ENCODE measurements around the gene NIN.
"Not testable (repeated sequence)": the region's sequence is repeated elsewhere in the genome, so short reads cannot be mapped to it uniquely, and the experiment has no call there.

The NIN gene

GRCh38 chr14:50816395-50817047 lies 14.4 kb downstream of the NIN start:
- DNase-seq (ENCODE audit: low read depth in 2 of 2) = no peak

GRCh38 chr14:50815526-50815925 lies 15.4 kb downstream of the NIN start:
- not testable (repeated sequence) for DNase-seq (ENCODE audit: low read depth in 2 of 2)

GRCh38 chr14:50815058-50815457 lies 15.9 kb downstream of the NIN start:
- DNase-seq (ENCODE audit: low read depth in 2 of 2) = not testable (repeated sequence)

GRCh38 chr14:50814161-50814560 lies 16.8 kb downstream of the NIN start:
- no peak for DNase-seq (ENCODE audit: low read depth in 2 of 2)

- no peak for DNase-seq (ENCODE audit: low read depth in 2 of 2)
These were observed 17.5 kb downstream of the NIN start for GRCh38 chr14:50813544-50813863.

- no peak for DNase-seq (ENCODE audit: low read depth in 2 of 2)
These were observed 18.0 kb downstream of the NIN start for GRCh38 chr14:50812856-50813543.

GRCh38 chr14:50812180-50812579 lies 18.8 kb downstream of the NIN start:
- DNase-seq (ENCODE audit: low read depth in 2 of 2) = no peak

- no peak for DNase-seq (ENCODE audit: low read depth in 2 of 2)
These were observed 22.9 kb downstream of the NIN start for GRCh38 chr14:50808053-50808452.

GRCh38 chr14:50806241-50806933 lies 24.6 kb downstream of the NIN start:
- DNase-seq (ENCODE audit: low read depth in 2 of 2) = no peak

GRCh38 chr14:50805396-50805795 lies 25.6 kb downstream of the NIN start:
- no peak for DNase-seq (ENCODE audit: low read depth in 2 of 2)

- DNase-seq (ENCODE audit: low read depth in 2 of 2) = no peak
These were observed 26.7 kb downstream of the NIN start for GRCh38 chr14:50804181-50804721.

GRCh38 chr14:50801706-50802105 lies 29.3 kb downstream of the NIN start:
- no peak for DNase-seq (ENCODE audit: low read depth in 2 of 2)

- no peak for DNase-seq (ENCODE audit: low read depth in 2 of 2)
These were observed 30.9 kb downstream of the NIN start for GRCh38 chr14:50800032-50800431.

GRCh38 chr14:50798048-50798421 lies 32.9 kb downstream of the NIN start:
- no peak for DNase-seq (ENCODE audit: low read depth in 2 of 2)

GRCh38 chr14:50797250-50798047 lies 33.5 kb downstream of the NIN start:
- DNase-seq (ENCODE audit: low read depth in 2 of 2) = no peak

GRCh38 chr14:50796390-50796789 lies 34.6 kb downstream of the NIN start:
- no peak for DNase-seq (ENCODE audit: low read depth in 2 of 2)

- no peak for DNase-seq (ENCODE audit: low read depth in 2 of 2)
These were observed 35.1 kb downstream of the NIN start for GRCh38 chr14:50795909-50796308.

- DNase-seq (ENCODE audit: low read depth in 2 of 2) = no peak
These were observed 35.8 kb downstream of the NIN start for GRCh38 chr14:50795142-50795541.

GRCh38 chr14:50794068-50794645 lies 36.8 kb downstream of the NIN start:
- DNase-seq (ENCODE audit: low read depth in 2 of 2) = no peak

- DNase-seq (ENCODE audit: low read depth in 2 of 2) = no peak
These were observed 38.3 kb downstream of the NIN start for GRCh38 chr14:50792634-50793068.

- DNase-seq (ENCODE audit: low read depth in 2 of 2) = no peak
These were observed 38.9 kb downstream of the NIN start for GRCh38 chr14:50792051-50792477.

- DNase-seq (ENCODE audit: low read depth in 2 of 2) = no peak
These were observed 39.8 kb downstream of the NIN start for GRCh38 chr14:50791201-50791600.
